GM18507 (cell line): ENCODE results near the gene SEZ6L.
A peak's percentile ranks its signal among the peaks of the same experiment; 100 is the strongest.

Experiments
- DNase-seq: peaks from one replicate; pipeline ENCODE4 v3.0.0; 2011; ENCODE audit warnings: low read depth; ENCODE audit not compliant: insufficient read length; ENCODE audit errors: extremely low spot score
- FAIRE-seq: peaks from 2 replicates; lab custom pipeline; 2011; peaks lifted over from hg19 to GRCh38; lab: Jason Lieb, UNC

SEZ6L gene

DNA sequence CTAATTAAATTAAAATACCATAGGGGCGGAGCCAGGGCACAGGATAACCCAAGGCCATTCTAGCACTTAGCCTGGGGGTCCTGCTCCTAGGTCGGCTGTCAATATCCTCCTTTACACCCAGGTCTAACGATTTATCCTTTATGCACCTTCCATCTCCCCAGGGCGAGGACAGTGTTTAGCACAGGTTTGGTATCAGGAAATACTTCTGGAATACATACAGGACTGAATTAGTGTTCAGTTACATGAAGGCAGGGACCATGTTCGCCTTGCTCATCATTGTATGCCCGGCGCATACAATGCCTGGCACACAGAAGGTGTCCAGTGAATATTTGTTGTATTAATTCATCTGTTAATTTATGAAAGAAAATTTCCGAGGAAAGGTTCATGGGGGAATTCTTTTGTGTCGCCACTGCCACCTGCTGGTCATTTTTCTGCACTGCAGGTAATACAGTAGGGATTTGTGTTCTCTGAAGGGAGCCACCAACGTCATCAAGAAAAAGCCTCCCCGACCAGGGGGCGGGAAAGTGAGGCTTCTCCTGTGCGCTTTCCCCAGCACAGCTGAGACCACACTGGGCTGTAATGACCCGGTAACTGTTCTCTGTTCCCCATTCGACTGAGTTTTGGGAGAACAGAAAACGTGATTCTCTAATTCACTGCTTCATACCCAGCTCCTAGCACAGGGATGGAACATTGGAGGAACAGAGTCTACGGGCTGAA is 191.1 kb downstream of the SEZ6L start:
- peak; percentile 82 for FAIRE-seq
- DNase-seq: peak; percentile 30

DNA sequence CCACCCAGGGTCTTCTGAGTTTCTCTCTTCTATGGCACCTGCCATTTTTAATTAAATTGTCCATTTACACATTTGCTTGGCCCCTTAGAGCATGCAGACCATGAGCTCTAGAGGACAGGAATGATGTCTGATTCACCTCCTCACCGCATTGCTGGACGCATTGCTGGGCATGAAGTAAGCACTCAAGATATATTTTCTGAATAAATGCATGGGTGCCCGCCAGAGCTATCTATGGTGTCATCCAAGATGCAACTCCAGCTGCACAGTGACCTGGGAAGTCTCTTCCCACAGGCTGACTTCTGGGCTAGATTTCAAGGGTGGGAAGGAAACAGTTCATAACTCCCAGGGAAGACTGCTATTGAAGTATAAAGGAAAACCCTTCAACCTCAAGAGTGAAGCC is 193.2 kb downstream of the SEZ6L start:
- FAIRE-seq: no peak
- no peak for DNase-seq

DNA sequence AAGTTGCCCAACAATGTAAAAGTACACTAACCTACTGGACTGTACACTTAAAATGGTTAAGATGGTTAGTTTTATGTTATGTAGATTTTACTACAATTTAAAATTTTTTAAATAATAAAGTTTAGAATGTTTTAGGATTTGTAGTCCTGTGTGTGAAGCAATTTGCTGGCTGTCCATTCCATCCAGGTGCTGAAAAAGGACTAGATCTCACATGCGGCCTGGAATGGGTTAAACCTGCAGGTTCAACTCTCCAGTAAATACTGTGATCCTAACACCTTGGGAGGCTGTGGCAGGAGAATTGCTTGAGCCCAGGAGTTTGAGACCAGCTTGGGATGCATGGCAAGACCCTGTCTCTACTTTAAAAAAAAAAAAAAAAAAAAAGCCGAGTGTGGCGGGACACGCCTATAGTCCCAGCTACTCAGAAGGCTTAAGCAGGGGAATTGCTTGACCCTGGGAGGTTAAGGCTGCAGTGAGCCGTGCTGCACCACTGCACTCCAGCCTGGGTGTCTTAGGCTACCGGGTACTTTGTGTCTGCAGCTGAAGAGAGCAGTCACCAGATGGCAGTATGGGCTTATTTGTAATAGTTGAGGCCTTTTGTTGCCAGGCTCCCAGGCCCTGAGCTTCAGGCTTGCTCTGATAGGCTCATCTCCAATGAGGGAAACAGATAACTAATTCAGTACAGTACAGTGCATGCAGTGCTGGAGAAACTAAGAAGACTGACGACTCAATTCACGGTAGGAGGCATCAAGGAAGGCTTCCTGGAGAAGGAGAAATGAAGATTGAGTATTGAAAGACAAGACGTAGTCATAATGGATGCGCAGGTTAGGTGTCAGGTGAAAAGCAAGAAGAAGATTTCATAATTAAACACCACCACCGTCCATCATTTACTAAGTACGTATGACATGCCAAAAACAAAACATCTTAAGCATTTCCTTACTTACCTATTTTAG is 195.1 kb downstream of the SEZ6L start:
- DNase-seq (peak; percentile 18), FAIRE-seq (peak; percentile 87)

DNA sequence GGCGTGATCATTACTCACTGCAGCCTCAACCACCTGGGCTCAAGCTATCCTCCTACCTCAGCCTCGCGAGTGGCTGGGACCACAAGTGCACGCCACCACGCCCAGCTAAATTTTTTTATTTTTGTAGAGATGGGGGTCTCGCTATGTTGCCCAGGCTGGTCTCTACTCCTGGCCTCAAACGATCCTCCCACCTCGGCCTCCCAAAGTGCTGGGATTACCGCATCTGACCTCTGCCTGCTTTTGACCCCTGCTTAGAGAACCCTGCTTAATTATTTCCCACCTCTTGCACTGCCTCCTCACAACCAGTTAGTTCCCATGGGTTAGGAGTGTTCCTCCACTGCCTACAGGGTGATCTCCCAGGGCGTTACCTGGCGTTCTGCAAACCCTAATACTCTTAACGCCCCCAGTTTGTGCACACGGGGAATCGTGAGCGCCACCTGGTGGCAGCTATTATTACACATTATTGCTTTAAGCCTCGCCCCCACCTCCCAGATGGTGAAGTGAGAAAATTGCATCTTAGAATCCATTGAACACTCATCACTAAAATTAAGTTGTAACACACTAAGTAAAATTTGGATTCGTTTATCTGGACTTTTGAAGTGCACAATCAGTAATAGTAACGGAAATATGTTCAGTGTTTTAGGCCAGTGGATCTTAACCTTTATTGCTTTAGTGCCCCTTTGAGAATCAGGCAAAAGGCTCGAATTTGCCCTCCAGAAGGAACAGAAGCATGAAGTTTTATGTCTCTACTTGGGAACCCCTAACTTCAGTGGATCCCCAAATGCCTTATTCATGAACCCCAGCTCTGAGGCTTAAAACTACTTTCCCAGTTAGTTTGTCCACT is 198.4 kb downstream of the SEZ6L start:
- DNase-seq: peak; percentile 15
- FAIRE-seq: peak; percentile 70

DNA sequence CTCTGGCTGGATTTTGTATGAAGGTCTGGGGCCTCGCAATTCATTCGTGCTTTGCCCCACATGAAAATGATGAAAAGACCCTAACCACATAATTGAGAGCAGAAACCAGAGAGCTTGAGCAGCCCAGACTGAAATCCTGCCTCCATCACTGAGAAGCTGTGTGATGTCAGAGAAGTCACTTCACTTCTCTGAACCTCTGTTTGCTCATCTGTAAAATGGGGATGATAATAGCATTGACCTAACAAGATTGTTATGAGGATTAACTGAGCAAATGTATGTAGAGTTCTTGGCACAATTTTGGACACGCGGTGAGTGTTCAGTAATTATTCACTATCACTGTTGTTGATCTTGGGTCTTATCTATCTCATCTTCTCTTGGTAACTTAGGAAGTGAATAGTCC is 203.6 kb downstream of the SEZ6L start:
- FAIRE-seq (no peak), DNase-seq (no peak)

DNA sequence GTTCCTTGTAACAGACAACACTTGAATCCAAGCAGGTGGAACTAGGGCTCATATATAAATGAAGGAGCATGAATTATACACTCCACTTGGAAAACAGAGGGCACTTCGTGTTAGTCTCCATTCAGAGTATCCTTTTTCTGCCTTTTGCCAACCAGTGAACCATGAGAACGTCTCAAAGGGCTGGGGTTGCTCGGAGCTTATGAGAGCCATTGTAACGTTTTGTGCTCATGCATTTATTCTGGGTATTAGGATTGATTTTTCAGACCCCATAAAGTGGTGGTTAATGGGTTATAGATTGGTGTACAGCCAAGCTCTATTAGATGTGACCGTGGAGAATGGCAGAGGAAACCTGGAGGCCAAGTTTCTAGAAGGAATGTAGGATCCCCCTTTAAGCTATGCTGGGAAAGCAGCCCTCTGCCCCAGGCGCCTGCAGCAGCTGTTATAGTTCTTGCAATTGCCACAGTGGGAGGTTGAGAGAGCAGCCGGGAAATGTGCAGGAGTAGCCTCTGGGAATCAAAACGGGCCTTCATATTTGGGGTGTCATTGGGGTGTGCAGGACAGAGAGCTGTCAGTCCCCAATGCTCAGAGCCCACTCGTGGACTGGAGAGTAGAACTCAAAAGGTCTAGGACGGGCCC is 205.2 kb downstream of the SEZ6L start:
- FAIRE-seq: no peak
- no peak for DNase-seq

DNA sequence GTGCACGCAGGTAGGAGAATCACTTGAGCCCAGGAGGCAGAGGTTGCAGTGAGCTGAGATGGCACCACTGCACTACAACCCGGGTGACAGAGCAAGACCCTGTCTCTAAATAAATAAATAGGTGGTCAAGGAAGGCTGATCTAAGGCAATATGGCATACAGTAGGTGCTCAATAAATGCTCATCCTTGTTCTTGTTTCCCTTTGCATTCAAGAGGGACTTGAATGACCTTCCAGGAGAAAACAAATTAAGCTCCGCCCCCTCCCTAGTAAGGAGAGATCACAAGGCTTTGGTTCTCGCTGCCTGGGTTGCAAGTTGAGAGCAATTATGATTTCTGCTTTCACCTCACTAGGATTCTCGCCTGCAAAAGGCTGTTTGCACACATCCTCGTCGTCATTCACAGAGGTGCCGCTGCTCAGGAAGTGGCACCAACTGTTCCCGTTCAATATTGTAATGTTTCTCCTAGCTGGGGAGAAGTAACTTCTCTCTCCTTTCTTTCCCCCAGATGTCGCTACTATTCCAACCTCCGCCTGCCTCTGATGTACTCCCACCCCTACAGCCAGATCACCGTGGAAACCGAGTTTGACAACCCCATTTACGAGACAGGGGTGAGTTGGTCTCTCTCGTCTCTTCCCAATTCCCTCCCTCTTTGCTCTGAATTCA is 208.0 kb downstream of the SEZ6L start:
- no peak for FAIRE-seq
- DNase-seq: no peak

DNA sequence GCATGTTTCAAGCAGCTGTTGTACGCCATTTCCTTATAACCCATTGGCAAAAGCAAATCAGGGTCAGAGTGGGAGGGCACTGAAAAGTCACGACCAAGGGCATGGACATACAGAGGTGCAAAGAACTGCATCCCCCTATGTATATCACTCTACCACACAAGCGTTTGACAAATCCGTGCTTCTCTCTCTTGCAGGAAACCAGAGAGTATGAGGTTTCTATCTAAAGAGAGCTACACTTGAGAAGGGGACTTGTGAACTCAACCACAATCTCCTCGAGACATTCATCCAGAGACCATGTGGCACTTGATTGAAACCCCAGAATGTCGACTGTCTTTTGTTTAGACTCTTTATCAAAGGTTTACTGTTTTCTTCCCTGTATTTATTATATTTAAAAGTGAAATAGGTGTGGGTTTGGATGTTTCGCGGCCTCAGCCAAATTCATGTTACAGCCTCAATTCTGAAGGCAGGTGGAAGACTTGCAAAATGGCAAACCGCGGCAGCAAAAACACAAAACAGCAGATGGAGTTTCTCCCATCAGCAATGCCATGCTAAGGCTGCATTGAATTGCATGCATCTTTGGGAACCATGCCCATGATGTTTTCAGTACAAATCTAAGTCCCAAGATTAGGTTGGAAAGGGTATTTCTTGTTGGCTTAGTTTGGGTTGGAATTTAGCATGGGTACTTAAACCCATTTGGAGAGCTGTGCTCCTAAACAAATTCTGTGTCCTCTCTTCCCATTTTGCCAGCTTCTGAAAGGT is 211.0 kb downstream of the SEZ6L start:
- FAIRE-seq: no peak
- no peak for DNase-seq

DNA sequence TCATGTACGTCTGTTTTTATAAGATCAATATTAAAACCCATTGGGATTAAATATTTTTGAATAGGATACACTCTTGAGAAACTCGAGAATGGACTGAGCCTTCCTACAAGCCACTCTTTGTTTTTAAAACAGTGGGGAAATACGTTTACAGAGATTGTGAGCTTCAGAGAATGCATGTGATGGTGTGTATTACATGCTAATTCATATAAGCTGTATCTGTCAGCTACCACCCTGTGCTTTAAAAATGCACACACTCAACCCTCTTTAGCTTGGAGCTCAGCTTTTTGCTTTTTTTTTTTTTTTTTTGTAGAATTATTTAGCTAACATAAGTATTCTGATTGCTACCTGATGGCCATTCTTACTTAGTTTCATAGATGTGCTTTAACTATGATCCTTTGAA is 213.5 kb downstream of the SEZ6L start:
- no peak for FAIRE-seq
- no peak for DNase-seq

DNA sequence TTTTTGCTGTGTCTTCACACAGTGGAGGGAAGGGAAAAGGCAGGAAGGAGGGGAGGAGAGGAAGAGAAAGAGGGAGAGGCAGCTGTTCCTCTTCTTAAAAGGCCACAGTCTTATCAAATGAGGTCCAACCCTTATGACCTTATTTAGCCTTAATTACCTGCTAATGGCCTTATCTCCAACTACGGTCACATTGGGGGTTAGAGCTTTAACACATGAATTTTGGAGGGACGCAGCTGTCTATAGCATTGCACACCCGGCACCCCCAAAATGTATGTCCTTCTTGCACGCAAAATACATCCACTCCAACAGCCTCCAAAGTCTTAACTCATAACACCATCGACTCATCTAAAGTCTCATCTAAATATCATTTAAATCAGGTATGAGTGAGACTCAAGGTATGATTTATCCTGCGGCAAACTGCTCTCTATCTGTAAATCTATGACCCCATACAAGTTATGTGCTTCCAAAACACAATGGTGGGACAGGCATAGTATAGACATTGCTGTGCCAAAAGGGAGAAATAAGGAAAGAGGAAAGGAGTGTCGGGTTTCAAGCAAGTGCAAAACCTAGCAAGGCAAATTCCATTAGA is 214.8 kb downstream of the SEZ6L start:
- FAIRE-seq: no peak
- no peak for DNase-seq

DNA sequence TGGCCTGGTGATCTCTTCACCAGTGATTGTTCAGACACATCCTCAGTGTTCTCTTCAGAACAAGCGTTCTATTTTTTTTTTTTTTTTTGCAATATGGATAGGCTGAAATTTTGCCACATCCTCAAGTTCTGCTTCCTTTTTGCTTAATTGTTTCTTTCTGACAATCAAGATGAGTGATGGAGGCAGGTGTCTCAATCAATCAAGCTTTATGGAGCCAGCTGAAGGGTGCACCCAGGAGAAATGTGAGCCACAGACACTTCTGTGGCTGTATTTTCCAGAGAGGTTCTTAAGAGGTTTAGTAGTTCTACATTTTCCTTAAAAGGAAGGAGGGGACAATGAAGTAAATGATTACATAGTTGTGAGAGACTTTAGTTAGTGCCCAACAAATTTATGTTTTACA is 215.9 kb downstream of the SEZ6L start:
- no peak for FAIRE-seq
- DNase-seq: no peak

DNA sequence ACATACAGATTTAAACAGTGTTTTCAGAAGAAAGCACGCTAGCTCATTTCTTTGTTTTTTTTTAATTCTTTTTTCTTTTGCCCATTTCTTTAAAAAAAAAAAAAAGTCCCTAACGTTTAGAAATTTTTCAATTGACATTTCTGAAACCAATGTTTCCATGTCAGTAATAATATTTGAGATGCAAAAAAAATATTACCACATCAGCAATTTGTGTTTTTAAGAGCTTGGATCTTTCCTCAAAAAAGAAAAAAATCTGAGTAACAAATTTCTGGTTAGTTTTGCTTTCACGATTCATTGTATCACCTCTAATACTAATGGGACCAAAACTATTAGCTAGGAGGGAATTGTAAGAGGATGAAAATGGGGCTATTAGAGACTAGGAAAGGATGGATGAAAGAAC is 219.9 kb downstream of the SEZ6L start:
- DNase-seq (no peak), FAIRE-seq (no peak)

DNA sequence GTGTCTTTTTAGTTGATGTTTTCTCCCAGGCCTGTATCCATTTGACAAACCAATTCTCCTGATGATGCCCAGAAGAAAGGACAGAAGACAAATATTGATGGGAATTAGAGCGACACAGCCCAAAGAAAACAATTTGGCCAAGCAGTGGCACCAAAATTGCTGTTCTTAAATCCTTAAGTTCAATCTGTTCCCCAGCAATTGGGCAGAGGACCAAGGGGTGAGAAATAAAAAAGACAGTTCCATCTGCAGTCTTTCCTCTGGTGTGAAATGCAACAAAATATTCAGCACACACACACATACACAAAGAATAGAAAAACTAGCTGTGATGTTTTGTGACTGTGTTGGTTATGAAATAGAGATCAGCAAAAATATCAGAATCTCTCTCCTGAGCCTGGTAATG is 221.8 kb downstream of the SEZ6L start:
- no peak for DNase-seq
- no peak for FAIRE-seq

DNA sequence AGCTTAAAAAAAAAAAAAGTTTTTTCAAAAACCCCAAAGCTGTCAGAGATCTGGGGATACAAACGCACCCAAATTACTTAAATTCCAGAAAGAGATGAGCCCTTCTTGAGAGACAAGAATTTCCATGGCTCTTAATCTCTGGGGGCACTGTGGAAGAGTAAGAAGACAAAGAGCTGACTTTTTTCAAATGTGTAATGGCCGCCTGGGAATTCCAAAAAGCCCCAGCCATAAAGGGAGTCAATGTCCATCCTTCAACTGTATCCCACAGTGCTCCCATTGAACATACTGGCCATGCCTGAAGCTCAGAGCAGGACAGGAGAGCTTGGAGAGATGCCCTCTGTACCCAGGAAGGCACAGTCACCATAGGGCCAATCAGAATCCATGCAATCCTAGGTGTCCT is 222.4 kb downstream of the SEZ6L start:
- no peak for FAIRE-seq

DNA sequence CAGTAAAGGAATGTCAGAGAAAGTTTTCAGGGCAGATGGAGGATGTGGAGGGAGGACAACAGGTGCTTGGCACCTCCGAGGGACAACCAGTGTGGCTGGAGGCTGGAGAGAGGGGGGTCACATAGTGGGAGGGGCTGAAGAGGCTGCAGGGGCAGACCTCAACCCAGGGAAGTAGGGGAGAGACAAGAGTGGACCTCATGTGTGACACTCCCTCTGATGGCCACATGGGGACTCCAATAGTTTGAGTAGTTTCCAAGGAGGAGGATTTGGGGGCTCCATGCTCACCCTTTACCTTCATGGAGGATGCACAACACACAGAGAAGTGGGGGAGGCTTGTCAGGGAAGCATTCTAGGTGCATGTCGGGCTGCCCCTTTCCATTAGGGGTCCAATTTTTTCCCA is 224.7 kb downstream of the SEZ6L start:
- no peak for FAIRE-seq
- no peak for DNase-seq

More for the DNA sequence above, 222.4 kb downstream of the SEZ6L start:
- DNase-seq: no peak

DNA sequence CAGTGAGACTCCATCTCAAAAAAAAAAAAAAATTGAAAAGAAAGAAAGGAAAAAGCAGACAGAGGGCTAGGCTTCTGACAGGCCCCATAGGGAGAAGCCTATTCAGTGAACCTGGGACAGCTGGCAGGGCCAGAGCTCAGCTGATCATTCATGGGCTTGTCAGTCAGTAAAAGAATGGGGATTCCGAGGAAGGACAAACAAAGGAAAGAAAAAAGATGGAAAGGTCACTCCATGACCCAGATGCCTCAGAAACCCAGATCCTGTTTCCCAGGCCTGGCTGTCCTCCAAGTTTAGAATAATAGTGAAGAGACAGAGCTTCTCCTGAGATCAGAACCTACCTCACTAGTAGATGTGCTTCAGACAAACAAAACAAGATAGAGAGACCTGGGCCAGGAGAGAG is 225.5 kb downstream of the SEZ6L start:
- DNase-seq: no peak
- no peak for FAIRE-seq

DNA sequence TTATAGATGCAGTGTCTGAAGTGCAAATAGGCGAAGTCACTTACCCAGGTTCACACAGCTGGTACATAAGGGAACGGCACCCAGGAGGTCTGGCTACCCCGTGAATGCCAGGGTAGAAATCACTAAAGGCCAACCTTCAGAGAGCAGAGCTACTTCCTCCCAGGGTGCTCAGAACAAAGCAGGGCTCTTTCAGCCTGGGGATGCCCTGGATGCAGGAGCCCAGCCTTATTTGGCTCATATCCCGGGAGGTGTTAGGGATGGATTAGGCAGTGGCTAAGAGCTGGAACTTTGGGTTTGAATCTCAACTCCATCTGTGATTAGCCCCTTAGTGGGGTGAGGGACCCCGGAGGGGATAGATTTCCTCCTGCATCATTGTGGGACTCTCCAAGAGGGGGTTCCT is 226.7 kb downstream of the SEZ6L start:
- no peak for FAIRE-seq

DNA sequence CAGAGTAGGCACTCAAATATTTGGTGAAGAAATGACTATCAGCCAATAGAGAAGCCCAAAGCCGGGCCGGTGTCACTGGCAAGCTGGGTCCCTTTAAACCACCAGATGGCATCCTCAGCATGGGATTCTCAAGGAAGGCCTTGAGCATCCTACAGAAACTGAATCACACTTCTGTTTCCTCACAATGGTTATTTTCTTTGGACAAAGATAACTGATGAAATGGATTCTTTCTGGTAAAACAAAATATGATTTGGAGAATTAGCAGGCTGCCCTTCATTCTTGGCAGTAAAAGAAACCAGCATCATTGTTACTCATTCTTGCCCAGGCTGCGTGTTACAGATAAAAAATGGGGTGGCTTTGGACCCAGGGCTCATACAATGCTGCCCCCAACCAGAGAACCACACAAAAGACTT is 229.5 kb downstream of the SEZ6L start:
- FAIRE-seq: peak; percentile 83

More for the DNA sequence above, 226.7 kb downstream of the SEZ6L start:
- DNase-seq: no peak

More for the DNA sequence above, 229.5 kb downstream of the SEZ6L start:
- peak; percentile 22 for DNase-seq
